ENCODE results near the gene RIMS3. TPM values are rescaled to one million over a fixed set of nuclear protein-coding genes. Genes with fewer than 3 reads are reported as not detected.
A peak's percentile ranks its signal among the peaks of the same experiment; 100 is the strongest.

Gene RIMS3
- polyA plus RNA-seq, 1 donor (not counting 4 experiments of a cell fraction or from before 2014, with no cell fraction given): 1.7 TPM

- TF ChIP-seq CTCF (optimal IDR thresholded peaks at IDR 0.05 in 1 of 3, IDR thresholded peaks at IDR 0.05 in 1 of 3, conservative IDR thresholded peaks at IDR 0.05 in 1 of 3; ENCODE audit: extremely low read depth in 1 of 3, insufficient read depth in 2 of 3, low read length in 3 of 3) (no peak), EZH2 (IDR thresholded peaks at IDR 0.05; ENCODE audit: low read length) (no peak)
- Histone ChIP-seq H3K4me3 (ENCODE audit: control insufficient read depth in 2 of 3, extremely low read depth in 1 of 3, insufficient read depth in 2 of 3, low read depth in 1 of 3, low read length in 3 of 3) (no peak overlapping the region), H4K20me1 (ENCODE audit: control insufficient read depth, extremely low read depth, insufficient read depth, low read length) (no peaks in the 10 kb centered on the region), H3K79me2 (ENCODE audit: control insufficient read depth, insufficient read depth, low read length) (no peaks in the 10 kb centered on the region), H3K9me1 (ENCODE audit: control insufficient read depth, extremely low read depth, insufficient read depth, low read length) (no peaks in the 10 kb centered on the region), H3K9me3 (ENCODE audit: control insufficient read depth, low read depth, low read length) (no peaks in the 10 kb centered on the region), H3K4me1 (ENCODE audit: control insufficient read depth, extremely low read depth, insufficient read depth, low read length) (no peaks in the 10 kb centered on the region), H3K4me2 (ENCODE audit: control insufficient read depth, extremely low read depth, insufficient read depth, low read depth, low read length) (no peak overlapping the region), H3K9ac (ENCODE audit: control insufficient read depth, extremely low read depth, insufficient read depth, low read length) (no peak overlapping the region), H3K27ac (ENCODE audit: control insufficient read depth, insufficient read depth, low read length) (no peak overlapping the region), H2AFZ (ENCODE audit: control insufficient read depth, low read length) (no peak overlapping the region), H3K36me3 (ENCODE audit: control insufficient read depth in 2 of 2, extremely low read depth in 1 of 2, insufficient read depth in 2 of 2, low read length in 2 of 2) (no peaks in the 10 kb centered on the region), H3K27me3 (ENCODE audit: control insufficient read depth, extremely low read depth, insufficient read depth, low read length) (no peaks in the 10 kb centered on the region)
- dilution Hi-C loops (cut with MboI; ENCODE audit: extremely low pct_ligation_motif_present, low sequenced_read_pairs): no loop called here
- peak; percentile 49 for FAIRE-seq
- no peak for DNase-seq (ENCODE audit: low read depth, low spot score)
Observed at GRCh38 chr1:40607921-40608320, 57.6 kb downstream of the RIMS3 start.

DNA sequence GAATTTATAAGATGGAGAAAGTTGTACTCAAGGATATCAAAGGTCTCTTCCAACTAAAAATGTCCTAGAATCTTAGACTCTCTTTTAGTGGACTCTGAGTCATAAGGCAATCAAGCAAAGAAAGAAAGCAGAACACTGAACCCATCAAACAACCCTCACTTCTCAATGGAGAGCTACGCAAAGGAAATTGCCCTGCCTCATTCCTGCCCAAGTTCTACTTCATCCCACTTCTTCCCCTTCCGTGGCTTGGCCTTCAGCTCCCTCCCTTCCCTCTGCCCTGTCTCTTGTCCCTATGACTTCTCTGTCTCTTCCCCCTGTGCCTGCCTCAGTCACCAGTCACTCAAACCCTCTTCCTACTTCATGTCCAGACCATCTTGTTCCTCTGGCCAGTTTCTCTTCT is 58.5 kb downstream of the RIMS3 start:
- no peaks in the 10 kb centered on the region for H3K9me1 ChIP-seq (ENCODE audit: control insufficient read depth, extremely low read depth, insufficient read depth, low read length)
- DNase-seq (ENCODE audit: low read depth, low spot score) (no peak), FAIRE-seq (no peak)
- H3K27ac ChIP-seq (ENCODE audit: control insufficient read depth, insufficient read depth, low read length): no peak overlapping the region
- no peak overlapping the region for H2AFZ ChIP-seq (ENCODE audit: control insufficient read depth, low read length)
- H3K4me2 ChIP-seq (ENCODE audit: control insufficient read depth, extremely low read depth, insufficient read depth, low read depth, low read length): no peak overlapping the region
- no peak overlapping the region for H3K9ac ChIP-seq (ENCODE audit: control insufficient read depth, extremely low read depth, insufficient read depth, low read length)
- H3K9me3 ChIP-seq (ENCODE audit: control insufficient read depth, low read depth, low read length): no peaks in the 10 kb centered on the region
- no peak overlapping the region for H3K4me3 ChIP-seq (ENCODE audit: control insufficient read depth in 2 of 3, extremely low read depth in 1 of 3, insufficient read depth in 2 of 3, low read depth in 1 of 3, low read length in 3 of 3)
- H3K36me3 ChIP-seq (ENCODE audit: control insufficient read depth in 2 of 2, extremely low read depth in 1 of 2, insufficient read depth in 2 of 2, low read length in 2 of 2): no peaks in the 10 kb centered on the region
- H3K79me2 ChIP-seq (ENCODE audit: control insufficient read depth, insufficient read depth, low read length): no peaks in the 10 kb centered on the region
- H3K4me1 ChIP-seq (ENCODE audit: control insufficient read depth, extremely low read depth, insufficient read depth, low read length): no peaks in the 10 kb centered on the region
- H3K27me3 ChIP-seq (ENCODE audit: control insufficient read depth, extremely low read depth, insufficient read depth, low read length): no peaks in the 10 kb centered on the region
- TF ChIP-seq EZH2 (IDR thresholded peaks at IDR 0.05; ENCODE audit: low read length): no peak
- no peak for TF ChIP-seq CTCF (optimal IDR thresholded peaks at IDR 0.05 in 1 of 3, IDR thresholded peaks at IDR 0.05 in 1 of 3, conservative IDR thresholded peaks at IDR 0.05 in 1 of 3; ENCODE audit: extremely low read depth in 1 of 3, insufficient read depth in 2 of 3, low read length in 3 of 3)
- H4K20me1 ChIP-seq (ENCODE audit: control insufficient read depth, extremely low read depth, insufficient read depth, low read length): no peaks in the 10 kb centered on the region
- dilution Hi-C loops (cut with MboI; ENCODE audit: extremely low pct_ligation_motif_present, low sequenced_read_pairs): no loop called here

Measured in keratinocyte (primary cell).